NCI-H1417 treated with DMSO at 0.1 percent for 48 hours (cell line): ENCODE results near the gene GUCY2D.
"Not testable (repeated sequence)": the region's sequence is repeated elsewhere in the genome, so short reads cannot be mapped to it uniquely, and the experiment has no call there.

ENCODE experiments used
- DNase-seq: peaks from one replicate; lab custom pipeline; 2025; lab: John Stamatoyannopoulos, UW

The GUCY2D gene

DNA sequence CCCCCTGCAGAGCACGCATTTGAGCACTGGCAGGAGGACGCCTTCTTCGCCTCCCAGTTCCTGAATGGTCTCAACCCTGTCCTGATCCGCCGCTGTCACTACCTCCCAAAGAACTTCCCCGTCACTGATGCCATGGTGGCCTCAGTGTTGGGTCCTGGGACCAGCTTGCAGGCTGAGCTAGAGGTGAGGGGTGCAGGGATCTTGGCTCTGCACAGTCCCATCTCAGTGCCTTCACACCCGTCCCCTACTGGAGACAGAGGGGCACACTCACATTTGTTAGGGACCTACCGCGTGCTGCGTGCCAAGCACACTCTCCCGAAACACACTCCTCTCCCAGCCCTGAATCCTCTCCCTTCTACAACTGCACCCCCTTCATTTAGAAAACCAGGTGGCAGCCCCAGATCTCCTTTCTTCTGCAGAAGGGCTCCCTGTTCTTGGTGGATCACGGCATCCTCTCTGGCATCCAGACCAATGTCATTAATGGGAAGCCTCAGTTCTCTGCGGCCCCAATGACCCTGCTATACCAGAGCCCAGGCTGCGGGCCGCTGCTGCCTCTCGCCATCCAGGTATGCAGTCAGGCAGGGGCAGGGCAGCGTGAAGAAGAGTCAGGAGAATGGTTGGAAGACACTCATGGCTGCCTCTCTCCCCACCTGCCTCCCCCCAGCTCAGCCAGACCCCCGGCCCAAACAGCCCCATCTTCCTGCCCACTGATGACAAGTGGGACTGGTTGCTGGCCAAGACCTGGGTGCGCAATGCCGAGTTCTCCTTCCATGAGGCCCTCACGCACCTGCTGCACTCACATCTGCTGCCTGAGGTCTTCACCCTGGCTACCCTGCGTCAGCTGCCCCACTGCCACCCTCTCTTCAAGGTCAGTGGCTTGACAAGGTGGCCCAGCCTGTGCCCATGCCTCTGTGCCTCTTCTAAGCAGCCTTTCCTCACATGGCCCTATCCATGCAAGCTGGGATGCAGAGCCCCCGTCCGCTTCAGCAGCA lies 42.7 kb downstream of the GUCY2D start:
- no peak for DNase-seq

DNA sequence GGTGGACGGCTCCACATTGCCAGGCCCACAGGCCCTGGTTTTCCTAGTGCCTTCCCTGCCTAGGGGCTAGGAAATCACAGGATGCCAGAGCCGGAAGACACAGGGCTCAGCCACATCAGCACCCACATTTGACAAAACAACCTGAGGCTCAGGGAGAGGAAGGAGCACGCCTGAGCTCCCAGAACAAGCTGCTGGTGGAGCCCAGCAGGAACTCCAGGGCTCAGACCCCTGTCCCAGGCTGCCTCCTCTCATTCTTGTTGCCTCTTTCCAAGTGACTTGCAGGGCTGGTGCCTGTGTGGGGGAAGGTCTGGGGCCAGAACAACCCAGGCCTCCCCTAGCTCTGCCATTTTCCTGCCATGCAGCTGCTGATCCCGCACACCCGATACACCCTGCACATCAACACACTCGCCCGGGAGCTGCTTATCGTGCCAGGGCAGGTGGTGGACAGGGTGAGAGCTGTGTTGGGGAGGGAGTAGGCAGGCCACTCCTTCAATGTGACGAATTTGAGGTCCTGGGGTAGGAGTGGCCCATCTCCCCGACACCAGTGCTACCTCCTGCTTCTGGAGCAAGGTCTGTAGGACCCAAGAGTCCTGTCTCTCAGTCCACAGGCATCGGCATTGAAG lies 44.0 kb downstream of the GUCY2D start:
- DNase-seq = no peak

DNA sequence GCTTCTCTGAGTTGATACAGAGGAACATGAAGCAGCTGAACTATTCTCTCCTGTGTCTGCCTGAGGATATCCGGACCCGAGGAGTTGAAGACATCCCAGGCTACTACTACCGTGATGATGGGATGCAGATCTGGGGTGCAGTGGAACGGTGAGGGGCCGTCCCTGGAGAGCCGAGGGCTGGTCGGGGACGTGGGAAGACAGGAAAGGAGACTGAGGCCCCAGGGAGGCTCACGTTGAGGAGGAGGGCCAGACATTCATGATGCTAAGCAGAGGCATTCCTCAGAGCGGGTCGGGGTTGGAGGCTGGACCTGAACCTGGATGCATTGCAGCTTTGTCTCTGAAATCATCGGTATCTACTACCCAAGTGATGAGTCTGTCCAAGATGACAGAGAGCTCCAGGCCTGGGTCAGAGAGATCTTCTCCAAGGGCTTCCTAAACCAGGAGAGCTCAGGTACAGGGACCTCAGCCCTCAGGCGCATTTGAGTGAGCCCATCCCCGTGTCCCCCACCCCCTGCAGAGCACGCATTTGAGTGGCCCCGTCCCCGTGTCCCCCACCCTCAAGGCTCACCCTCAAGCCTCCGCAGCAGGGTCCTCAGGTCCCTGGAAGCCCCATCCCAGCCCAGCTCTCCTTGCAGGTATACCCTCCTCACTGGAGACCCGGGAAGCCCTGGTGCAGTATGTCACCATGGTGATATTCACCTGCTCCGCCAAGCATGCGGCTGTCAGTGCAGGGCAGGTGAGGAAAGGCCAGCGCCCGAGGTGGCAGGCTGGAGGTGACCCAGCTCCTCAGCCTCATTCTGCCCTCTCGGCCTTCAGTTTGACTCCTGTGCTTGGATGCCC lies 44.7 kb downstream of the GUCY2D start:
- no peak for DNase-seq

DNA sequence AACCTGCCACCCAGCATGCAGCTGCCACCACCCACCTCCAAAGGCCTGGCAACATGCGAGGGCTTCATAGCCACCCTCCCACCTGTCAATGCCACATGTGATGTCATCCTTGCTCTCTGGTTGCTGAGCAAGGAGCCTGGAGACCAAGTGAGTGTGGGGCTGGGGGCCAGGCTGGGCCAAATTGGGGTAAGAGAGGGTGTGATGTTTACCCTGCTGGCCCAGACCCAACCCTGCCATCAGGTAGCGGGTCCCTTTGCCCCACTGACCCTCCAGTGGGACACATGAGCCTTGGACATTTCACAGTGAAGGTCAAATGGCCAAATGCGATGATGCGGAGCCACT lies 45.3 kb downstream of the GUCY2D start:
- no peak for DNase-seq

DNA sequence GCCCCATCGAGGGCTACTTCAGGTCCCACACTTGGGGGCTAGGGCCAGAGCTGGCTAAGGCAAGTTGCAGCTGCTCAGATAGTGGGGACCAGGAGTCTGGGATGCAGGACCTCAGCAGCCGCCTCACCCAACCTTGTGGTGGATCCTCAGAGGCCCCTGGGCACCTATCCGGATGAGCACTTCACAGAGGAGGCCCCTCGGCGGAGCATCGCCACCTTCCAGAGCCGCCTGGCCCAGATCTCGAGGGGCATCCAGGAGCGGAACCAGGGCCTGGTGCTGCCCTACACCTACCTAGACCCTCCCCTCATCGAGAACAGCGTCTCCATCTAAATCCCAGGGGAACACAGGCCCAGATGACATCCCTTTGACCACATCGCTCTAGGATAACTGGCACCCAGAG lies 45.8 kb downstream of the GUCY2D start:
- DNase-seq = no peak

DNA sequence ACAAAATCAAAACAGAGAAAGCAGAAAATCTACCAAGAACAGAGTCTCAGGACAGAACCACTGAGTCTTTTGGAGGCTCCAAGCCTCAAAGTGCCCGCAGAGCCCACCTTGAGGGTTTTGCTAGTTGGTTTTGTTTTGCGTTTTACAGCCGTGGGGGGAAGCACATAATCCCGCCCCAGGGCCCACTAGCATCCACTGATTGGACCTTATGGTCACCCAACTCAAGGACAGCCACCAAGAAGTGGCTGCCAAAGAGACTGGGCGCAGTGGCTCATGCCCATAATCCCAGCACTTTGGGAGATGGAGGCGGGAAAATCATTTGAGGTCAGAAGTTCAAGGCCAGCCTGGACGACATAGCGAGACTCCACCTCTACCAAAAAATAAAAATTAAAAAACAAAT lies 46.3 kb downstream of the GUCY2D start:
- DNase-seq = no peak

DNA sequence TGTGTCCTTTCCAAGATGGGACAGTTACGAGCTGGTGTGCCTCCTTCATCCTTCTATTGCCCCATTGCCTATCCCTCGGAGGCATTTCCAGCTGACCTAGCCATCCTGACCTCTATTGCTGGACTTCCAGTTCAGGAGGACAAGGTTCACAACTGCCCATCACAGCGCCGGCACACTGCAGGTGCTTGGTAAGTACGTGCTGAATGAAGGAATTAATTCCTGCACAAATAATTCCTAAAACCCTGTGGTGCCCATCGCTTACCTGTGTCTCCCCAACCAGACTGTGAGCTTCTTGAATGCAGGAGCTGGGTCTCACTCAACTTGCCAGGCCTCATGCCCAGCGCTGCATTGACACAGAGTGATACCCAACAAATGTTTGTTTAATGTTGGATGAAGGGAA lies 49.4 kb downstream of the GUCY2D start:
- no peak for DNase-seq

DNA sequence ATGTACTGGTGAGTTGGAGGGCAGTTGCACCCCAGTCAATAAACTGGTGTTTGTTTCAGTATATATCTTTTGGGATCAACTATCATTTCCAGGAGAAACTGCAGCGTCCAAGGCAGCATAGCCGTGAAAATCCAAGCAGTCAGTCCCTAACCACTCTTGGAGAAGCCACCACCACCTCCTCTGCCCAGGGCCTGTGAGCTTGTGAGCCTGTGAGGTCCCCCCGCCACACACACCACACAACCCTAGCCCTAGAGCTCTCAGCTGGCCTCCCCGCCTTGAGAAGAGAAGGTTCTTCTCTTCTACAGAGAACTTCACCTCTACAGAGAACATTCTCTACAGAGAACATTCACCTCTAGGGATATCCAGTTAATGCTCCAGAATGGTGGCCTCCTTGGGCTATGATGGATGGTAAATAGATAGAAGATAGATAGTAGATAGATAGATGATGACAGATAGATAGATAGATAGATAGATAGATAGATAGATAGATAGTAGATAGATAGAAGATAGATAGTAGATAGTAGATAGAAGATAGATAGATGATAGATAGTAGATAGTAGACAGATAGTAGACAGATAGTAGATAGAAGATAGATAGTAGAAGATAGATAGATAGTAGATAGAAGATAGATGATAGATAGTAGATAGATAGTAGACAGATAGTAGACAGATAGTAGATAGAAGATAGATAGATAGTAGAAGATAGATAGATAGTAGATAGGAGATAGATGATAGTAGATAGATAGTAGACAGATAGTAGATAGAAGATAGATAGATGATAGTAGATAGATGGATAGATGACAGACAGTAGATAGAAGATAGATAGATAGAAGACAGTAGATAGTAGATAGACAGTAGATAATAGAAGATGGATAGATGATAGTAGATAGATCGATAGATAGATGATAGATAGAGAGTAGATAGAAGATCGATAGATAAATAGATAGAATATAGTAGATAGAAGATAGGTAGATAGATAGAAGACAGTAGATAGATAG lies 50.1 kb downstream of the GUCY2D start:
- no peak for DNase-seq

DNA sequence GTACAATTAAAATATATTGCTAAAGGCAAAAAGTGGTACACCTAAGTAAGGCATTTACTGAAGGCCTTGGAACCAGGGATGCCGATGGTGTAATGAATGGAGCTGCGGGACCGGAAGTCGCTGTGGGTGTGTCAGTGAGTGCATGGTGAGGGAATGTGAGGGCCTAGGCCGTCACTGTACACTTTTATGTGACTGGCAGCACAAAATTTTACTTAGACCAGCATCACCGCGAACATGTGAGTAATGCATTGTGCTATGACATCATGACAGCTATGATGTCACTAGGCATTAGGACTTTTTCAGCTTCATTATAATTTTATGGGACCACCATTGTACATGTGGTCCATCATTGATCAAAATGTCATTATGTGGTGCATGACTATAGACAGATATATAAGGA lies 51.2 kb downstream of the GUCY2D start:
- DNase-seq = no peak

DNA sequence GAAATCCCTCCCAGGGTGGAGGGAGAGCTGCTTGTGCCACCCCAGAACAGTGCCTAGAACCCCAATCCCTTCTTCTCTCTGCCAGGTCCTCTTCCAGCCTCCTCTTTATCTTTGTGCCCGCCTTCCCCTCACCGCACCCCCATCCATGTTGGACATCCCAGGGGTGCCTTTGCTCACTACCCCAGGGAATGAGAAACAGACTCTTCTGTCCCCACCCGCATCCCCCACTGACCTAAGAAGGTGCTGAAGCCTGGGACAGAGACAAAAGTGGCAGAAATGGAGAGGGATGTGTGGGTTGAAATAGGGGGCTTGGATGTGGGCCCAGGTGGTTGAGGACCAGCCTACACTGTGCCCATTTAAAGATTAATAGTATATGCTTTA lies 53.4 kb downstream of the GUCY2D start:
- no peak for DNase-seq

DNA sequence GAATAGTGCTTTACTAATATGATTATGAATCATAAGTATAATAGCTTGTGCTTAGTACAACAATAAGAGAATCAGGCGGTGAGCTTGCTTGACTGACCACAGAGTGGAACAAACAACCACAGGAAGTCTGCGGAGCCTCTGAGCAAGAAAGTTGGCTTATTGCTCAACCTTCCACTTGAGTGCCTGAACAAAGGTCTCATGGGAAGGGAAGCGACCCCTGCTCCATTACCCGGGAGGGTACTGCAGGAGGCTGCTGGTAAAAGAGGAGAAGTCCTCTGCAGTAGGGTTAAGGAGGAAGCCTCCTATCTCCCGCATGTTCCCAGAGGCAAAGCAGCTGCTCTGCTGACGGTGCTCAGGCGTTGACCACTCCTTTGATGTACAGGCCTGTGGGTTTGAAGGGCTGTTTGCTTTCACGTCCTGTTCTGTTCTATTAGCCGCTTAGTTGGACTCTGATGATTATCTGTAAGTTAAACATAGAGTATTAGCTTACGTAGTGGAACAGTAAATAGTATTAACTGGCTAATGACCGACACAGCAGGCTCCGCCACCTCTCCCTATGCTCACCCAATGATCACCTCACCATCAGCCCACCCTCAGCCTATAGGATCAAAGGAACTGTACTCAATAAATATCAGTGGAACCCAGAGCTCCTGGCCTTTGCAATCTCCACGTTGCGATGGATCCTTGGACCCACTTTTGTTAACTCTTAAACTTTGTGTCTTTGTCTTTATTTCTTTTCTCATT lies 54.0 kb downstream of the GUCY2D start:
- no peak for DNase-seq

DNA sequence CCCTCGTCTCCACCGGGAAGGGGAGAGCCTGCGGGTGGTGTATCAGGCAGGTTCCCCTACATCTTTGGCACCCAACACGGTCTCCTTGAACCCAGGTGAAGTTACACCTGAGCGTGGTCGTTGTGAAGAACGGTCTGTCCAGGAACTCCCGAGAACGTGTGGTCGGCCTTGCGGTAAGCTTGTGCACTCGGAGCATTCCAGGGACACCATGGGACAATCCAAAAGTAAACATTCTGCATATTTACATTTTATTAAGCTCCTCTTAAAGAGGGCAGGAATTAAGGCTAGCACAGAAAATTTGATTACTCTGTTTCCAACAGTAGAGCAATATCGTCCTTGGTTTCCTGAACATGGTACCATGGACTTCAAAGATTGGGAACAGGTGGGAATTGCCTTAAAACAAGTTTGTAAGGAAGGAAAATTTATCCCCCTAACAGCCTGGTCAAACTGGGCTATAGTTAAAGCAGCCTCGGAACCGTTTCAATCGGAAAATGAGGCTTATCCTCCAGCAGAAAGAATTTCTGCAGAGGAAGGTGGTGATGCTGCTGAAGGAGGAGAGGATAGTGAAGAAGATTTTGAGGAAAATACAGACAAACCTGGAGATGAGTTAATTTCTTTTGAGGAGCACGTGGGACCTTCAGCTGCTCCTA lies 54.7 kb downstream of the GUCY2D start:
- no peak for DNase-seq

DNA sequence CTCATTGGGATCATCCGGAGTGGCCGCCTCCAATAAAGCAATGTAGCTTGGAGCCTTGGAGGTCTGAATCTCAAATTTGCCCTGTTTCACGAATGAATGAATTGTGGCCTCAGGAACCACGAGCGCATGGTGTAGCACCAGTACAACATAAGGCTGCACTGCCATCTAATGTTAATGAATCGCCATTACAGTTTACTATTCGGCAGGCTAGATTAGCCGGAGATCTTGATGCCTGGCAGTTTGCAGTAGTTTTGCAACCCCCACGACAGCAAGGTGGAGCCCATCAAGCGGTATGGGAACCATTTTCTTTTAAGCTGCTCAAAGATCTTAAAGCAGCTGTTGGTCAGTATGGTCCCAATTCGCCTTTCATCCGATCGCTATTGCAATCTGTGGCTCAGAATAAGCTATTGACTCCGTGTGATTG lies 55.3 kb downstream of the GUCY2D start:
- peak; percentile 49 for DNase-seq

DNA sequence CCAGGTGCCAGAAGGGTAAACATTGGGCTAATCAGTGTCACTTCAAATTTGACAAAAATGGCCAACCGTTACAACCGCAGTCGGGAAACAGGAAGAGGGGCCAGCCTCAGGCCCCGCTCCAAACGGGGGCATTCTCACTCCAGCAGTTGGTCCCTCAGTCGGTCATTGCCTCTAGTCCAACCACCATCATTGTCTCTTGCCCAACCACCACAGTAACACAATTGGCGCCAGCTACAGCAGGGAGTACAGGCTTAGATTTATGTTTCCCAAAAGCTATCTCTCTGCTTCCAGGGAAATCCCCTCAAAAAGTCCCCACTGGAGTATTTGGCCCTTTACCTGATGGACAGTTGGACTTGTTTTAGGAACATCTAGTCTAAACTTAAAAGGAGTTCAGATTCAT lies 56.7 kb downstream of the GUCY2D start:
- no peak for DNase-seq

DNA sequence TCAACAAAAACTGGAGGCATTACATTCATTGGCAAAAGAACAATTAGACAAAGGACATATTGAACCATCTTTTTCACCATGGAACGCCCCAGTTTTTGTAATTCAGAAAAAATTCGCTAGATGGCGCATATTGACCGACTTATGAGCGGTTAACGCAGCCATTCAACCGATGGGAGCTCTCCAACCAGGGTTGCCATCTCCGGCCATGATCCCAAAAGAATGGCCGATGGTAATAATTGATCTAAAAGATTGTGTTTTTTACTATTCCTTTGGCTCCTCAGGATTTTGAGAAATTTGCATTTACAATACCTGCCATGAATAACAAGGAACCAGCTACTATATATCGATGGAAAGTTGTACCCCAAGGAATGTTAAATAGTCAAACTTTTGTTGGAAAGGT lies 57.9 kb downstream of the GUCY2D start:
- DNase-seq = no peak

DNA sequence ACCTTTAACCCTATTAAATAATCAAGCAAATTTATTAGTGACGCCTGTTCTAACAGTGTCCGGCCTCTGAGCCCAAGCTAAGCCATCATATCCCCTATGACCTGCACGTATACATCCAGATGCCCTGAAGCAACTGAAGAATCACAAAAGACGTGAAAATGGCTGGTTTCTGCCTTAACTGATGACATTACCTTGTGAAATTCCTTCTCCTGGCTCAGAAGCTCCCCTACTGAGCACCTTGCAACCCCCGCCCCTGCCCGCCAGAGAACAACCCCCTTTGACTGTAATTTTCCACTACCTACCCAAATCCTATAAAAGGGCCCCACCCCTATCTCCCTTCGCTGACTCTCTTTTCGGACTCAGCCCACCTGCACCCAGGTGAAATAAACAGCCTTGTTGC lies 59.4 kb downstream of the GUCY2D start:
- DNase-seq = not testable (repeated sequence)

DNA sequence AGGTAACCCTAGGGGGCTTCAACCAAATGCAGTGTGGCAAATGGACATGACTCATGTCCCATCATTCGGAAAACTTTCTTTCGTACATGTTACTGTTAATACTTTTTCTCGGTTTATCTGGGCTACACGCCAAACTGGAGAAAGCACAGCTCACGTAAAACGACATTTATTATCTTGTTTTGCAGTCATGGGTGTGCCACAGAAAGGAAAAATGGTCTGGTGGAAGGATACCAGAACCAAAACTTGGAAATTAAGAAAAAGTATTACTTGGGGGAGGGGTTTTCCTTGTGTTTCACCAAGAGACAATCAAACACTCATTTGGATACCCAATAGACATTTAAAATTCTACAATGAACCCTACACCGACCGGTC lies 60.0 kb downstream of the GUCY2D start:
- DNase-seq = no peak

DNA sequence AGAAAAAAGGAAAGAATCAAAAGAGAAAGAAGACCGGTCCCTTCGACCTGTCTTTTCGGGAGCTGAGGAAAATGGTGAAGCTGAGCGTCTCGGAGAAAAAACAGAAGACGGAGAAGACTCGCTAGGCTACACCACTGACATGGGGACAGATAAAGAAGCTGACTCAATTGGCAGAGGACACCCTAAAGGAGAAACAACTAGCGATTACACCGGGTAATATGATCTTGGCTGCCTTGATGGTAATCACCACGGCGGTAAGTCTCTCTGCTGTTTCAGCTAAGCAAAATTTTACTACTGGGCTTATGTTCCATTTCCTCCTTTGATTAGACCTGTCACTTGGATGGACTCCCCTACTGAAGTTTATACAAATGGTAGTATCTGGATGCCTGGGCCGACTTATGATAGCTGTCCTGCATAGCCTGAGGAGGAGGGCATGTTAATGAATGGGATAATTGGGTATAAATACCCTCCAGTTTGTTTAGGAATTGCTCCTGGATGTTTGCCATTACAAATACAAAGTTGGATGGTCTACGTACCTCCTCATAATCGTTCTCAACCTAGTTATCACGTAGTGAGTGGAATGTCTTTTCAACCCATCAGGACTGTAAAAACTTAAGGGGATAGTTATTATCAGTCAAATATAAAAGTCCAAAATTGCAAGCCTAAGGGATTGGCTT lies 60.5 kb downstream of the GUCY2D start:
- no peak for DNase-seq

DNA sequence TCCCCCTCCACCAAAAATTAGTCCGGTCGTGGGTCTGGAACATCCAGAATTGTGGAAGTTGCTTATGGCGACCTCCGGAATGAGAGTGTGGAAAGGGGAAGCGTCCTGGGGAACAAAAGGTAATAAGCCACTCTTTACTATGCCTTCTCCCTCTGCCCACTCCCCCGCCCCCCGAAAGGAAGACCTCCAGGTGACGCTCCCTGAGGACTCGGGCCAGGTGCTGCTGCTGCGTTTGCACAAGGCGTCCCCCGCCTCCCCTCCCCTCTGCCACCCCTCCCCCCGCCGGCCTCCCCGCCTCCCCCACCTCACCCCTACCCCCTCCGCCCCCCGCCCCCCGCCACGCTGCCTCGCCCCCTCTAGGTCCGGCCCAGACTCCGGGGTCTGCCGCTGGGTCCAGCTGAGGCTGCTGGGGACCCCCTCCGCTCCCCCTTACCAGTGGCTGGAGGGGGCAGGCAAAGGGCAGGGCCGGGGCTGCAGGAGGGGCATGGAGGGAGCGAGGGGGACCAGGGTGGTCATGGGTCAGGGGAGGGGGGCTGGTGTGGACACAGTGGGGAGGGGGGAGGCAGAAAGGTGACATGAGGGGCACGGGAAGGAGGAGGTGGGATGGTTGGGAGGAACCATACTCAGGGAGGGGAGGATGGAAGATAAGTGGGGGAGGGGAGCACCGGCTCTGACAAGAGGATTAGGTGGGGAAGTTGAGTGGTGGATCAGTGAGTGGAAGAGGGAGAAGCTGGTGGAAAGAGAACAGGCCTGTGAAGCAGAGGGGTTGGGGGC lies 61.5 kb downstream of the GUCY2D start:
- DNase-seq = no peak
